ENCODE data around the gene CDKL4.

DNA sequence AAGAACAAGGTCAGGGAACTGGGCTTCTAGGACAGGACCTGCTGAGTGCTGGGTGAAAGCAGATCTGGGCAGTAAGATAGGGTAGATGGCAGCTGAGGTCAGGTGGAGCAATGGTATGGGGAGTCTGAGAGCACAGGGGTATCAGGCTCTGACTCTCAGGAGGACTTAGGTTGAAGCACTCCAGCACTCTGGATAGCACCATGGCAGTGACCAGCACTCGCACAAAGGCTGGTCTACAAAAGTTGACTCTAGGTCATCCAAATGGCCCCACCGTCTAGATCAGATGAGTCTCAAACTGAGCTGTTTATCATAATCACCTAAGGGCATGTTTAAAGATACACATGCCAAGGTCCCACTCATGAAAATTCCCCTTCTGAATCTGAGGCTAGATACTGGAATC is 60.1 kb downstream of the CDKL4 start:
- TF ChIP-seq YY1 (IDR thresholded peaks at IDR 0.05; ENCODE audit: low read depth) = no peak
- TF ChIP-seq CREB1 (IDR thresholded peaks at IDR 0.05; ENCODE audit: low read depth) = no peak
- TF ChIP-seq EP300 (IDR thresholded peaks at IDR 0.05; ENCODE audit: borderline replicate concordance) = no peak
- TF ChIP-seq RAD21 (IDR thresholded peaks at IDR 0.05; ENCODE audit: low read depth) = no peak
- TF ChIP-seq TAF1 (IDR thresholded peaks at IDR 0.05; ENCODE audit: low read depth) = no peak
- no peak for TF ChIP-seq USF1 (IDR thresholded peaks at IDR 0.05)
- TF ChIP-seq, protein P1, sequence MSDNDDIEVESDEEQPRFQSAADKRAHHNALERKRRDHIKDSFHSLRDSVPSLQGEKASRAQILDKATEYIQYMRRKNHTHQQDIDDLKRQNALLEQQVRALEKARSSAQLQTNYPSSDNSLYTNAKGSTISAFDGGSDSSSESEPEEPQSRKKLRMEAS (IDR thresholded peaks at IDR 0.05) = no peak
